GM12874 (cell line): Measurements from ENCODE around the gene CDYL2.

Source experiments
- TF ChIP-seq, protein P1 (sequence below): IDR thresholded peaks from 2 replicates; pipeline ENCODE4 v1.5.1; 2011; ENCODE audit warnings: low read depth, mild to moderate bottlenecking, control low read depth, low read length, moderate library complexity; ENCODE audit not compliant: insufficient read depth

Gene CDYL2

DNA sequence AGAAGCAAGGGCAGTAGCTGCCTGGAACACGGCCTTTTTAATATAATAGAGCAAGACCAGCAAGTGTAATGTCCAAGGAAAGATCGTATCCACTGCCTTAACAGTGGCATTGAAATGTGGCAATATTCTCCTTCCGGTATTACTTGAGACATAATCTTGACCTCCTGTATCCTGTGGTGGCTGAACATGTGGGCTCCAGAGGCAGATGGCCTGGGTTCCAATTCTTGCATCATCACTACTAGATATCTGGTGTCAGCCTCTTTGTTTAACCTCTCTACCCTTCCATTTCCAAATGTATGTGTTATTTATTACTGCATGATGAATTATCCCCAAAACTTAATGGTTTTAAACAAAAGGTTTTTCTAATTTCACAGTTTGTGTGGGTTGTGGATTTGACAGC is 3.5 kb upstream of the CDYL2 start:
- TF ChIP-seq, protein P1, sequence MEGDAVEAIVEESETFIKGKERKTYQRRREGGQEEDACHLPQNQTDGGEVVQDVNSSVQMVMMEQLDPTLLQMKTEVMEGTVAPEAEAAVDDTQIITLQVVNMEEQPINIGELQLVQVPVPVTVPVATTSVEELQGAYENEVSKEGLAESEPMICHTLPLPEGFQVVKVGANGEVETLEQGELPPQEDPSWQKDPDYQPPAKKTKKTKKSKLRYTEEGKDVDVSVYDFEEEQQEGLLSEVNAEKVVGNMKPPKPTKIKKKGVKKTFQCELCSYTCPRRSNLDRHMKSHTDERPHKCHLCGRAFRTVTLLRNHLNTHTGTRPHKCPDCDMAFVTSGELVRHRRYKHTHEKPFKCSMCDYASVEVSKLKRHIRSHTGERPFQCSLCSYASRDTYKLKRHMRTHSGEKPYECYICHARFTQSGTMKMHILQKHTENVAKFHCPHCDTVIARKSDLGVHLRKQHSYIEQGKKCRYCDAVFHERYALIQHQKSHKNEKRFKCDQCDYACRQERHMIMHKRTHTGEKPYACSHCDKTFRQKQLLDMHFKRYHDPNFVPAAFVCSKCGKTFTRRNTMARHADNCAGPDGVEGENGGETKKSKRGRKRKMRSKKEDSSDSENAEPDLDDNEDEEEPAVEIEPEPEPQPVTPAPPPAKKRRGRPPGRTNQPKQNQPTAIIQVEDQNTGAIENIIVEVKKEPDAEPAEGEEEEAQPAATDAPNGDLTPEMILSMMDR: no peak

DNA sequence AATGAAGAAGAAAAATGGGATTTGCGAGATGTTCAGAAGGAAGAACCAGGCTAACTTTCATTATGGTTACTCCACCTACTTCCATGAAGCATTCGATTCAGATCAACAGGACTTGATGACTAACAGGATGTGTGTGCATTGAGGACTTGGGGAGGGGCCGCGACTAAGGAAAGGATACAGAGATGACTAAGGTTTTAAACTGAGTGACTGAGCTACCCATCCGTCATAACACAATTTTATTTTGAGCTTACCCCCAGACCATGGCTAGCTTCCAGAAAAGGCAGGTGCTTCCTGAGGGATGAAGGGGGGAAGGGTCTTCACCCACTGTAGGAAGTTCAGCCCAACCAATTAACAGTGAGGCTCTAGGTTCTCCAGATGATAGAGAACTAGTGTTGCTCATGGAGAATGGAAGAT is 2.5 kb upstream of the CDYL2 start:
- TF ChIP-seq, protein P1: no peak

DNA sequence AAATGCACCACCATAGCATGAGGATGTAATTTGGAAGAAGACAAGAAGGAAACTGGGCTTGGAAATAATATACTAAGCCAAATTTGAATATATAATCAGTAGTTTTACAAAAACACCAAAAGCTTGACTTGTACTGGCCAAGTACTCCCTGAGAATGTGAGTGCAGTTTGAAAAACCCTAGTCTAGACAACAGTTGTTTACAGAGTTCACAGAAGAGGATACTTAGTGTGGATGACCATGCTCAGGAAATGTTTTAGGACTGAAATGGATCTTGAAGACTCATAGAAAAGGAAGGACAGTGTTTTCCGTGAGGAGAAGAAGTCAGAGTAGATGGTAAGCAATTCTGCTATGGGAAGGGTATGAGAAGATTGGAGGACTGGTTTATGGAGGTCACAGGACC is 1.9 kb upstream of the CDYL2 start:
- TF ChIP-seq, protein P1: no peak

DNA sequence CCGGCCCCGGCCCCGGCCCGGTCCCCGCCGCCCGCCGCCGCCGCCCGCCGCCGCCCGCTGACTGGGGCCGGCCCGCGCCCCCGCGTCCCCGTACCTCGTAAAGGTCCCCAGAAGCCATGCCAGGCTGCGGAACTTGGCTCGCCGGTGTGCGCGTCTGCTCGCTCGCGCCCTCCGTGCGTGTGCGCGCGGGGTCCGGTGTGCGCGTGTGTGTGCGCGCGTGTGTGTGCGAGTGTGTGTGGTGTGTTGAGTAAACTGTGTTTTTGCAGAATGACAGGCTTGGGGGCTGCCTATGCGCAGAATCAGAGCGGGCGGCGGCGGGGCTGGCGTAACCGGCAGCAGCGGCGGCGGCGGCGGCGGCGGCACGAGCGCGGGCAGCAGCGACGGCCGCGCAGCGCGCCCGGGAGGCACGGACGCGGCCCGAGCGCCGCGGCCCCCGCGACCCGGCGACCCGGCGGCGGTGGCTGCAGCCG is 307 bp downstream of the CDYL2 start:
- TF ChIP-seq, protein P1: no peak

DNA sequence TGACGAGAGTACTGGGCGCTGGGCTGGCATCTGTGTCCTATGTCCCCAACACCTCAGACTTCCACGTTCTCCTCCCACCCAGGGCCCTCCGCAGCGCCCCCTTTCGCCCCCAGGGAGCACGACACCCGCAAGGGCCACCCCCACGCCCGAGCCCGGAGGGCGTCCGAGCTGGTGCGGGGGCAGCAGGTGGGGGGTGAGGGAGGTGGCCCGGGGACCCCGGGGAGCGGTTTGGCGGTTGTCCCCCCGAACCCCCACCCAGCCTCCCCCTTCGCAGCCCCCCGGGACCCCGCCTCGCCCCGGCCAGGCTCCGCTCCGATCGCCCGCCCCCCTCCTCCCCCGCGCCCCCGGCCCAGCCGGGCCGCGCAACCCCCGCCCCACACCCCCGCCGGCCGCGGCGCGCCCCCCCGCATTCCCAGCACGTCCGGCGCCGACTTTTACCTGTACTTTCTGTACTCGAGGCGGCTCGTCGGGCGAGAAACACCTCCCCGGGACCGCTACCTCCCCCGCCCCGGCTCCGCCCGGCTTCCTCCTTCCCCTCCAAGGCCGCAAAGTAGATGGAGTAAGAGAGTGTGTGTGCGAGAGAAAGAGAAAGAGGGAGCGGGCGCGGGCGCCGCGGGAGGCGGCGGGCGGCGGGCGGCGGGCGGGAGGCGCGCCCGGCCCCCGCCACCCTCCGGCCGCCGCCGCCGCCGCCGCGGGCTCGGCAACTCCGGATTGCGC is 901 bp downstream of the CDYL2 start:
- TF ChIP-seq, protein P1: 0 out of 2 replicates have a peak, but pooled peaks have one; percentile 28

DNA sequence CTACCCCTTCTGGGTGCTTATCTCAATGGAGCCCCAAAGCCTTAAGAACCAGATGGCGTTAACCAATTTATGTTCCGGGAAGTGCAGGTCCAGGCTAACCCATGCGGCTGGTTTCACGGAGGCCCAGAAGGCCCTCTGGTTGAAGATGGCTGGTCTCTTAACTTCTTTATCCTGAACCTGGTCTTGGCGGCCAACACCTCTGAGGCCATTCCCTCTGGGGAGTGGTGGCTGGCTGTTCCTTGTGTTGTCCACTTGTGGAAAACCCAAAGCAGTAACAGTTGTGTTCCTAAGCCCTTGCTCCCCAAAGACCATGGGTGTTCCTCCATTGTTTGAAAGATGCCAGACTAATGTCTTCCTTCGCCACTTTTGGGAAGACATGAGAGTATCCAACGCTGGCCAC is 1.5 kb downstream of the CDYL2 start:
- TF ChIP-seq, protein P1: no peak

DNA sequence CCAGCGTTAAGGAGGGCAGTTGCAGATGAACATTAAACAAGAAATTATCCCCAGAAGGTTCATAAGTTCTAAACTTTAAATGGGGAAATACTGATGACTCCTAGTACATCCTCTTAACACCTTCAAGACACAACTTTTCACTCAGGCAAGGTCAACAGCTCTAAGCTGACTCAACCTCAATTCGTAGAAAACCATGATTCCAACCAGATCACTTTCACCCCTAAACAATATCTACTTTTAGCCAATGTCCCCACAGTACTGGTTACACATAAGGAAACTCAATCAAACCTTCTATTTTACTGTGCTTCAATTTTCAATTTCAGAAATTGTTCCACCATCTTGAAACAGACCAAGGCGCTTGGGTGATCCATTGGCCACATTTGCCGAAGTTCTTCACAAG is 2.3 kb downstream of the CDYL2 start:
- TF ChIP-seq, protein P1: no peak

DNA sequence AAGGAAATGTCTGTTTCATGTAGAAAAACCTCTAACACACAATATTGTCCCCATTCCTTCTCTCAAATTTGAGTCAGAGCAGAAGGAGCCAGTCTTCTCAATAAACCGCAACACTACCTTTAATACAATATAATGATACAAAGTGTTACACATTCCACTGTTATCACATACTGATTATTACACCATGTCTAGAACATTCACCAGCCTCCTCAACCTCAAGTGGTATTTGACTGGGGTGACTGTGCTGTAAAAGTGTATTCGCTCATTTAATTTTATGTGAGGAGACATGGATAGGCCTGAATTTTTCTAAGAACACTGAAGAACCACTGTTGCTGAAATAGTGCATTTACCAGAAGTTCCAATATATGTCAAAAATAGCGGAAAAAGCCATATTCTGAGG is 10.3 kb downstream of the CDYL2 start:
- TF ChIP-seq, protein P1: no peak
